SK-N-SH (cell line): ENCODE measurements around the gene PTPRG. TPM values are rescaled to one million over a fixed set of nuclear protein-coding genes. Genes with fewer than 3 reads are reported as not detected.
A peak's percentile ranks its signal among the peaks of the same experiment; 100 is the strongest.

ENCODE experiments used
- CTCF ChIA-PET: fragments of 300-600, 350-600 bp; formaldehyde crosslinking; extraction: SDS; loops from one replicate; lab custom pipeline; 2021; lab: Yijun Ruan, JAX
- POLR2A ChIA-PET: fragments of 350-600 bp; sonication (Branson Sonifier 250); formaldehyde crosslinking; extraction: SDS; loops from one replicate; lab custom pipeline; 2020; ENCODE audit warnings: antibody characterized with exemption, inconsistent platforms; lab: Yijun Ruan, JAX
- DNase-seq: peaks from one replicate; pipeline ENCODE4 v3.0.0; 2012
- H2AFZ ChIP-seq: fragments of 200-600 bp; sonication (generic); 2 replicates; pipeline ENCODE4 v1.8.1; 2016; ENCODE audit warnings: antibody characterized with exemption, mild to moderate bottlenecking, low read depth
- H3F3A ChIP-seq: fragments of 200-600 bp; sonication (generic); replicated peaks from 2 replicates; pipeline ENCODE3; 2016; ENCODE audit warnings: antibody characterized with exemption, mild to moderate bottlenecking; ENCODE audit not compliant: insufficient read depth
- H3K27ac ChIP-seq, 2 experiments: fragments of 200-500 bp in 1 of 2; fragments of 200-600 bp in 1 of 2; sonication (Bioruptor generic) in 1 of 2; sonication (generic), shearing (Covaris generic) in 1 of 2; 2 replicates each; pipeline versions ENCODE4 v1.5.1 to v1.6.1; 2014 to 2016; ENCODE audit warnings: low read depth in 2 of 2, inconsistent platforms in 1 of 2, low read length in 1 of 2, mild to moderate bottlenecking in 1 of 2, mixed read lengths in 1 of 2
- H3K27me3 ChIP-seq: fragments of 200-600 bp; sonication (generic), shearing (Covaris generic); 2 replicates; pipeline ENCODE4 v1.6.1; 2016; ENCODE audit warnings: mixed run types; ENCODE audit not compliant: insufficient read depth
- H3K36me3 ChIP-seq, 2 experiments: fragments of 200-500 bp in 1 of 2; fragments of 200-600 bp in 1 of 2; sonication (Bioruptor generic) in 1 of 2; sonication (generic) in 1 of 2; replicated peaks in 1 of 2; 2 replicates each; pipeline versions ENCODE3 to v1.5.1; 2014 to 2016; ENCODE audit warnings: low read length in 1 of 2, mild to moderate bottlenecking in 1 of 2; ENCODE audit not compliant: insufficient read depth in 2 of 2, control insufficient read depth in 1 of 2
- H3K4me1 ChIP-seq, 2 experiments: fragments of 200-500 bp in 1 of 2; fragments of 200-600 bp in 1 of 2; sonication (Bioruptor generic) in 1 of 2; sonication (generic), shearing (Covaris generic) in 1 of 2; 2 replicates each; pipeline versions ENCODE4 v1.5.1 to v1.6.1; 2014 to 2016; ENCODE audit warnings: low read depth in 1 of 2, low read length in 1 of 2, mixed run types in 1 of 2; ENCODE audit not compliant: insufficient read depth in 2 of 2, control insufficient read depth in 1 of 2
- H3K4me2 ChIP-seq: fragments of 200-600 bp; sonication (generic), shearing (Covaris generic); 2 replicates; pipeline ENCODE4 v1.6.1; 2017; ENCODE audit warnings: mixed run types
- H3K4me3 ChIP-seq, 2 experiments: fragments of 200-500 bp in 1 of 2; fragments of 200-600 bp in 1 of 2; sonication (Bioruptor generic) in 1 of 2; sonication (generic), shearing (Covaris generic) in 1 of 2; 2 replicates each; pipeline versions ENCODE4 v1.5.1 to v1.8.1; 2014 to 2016; ENCODE audit warnings: low read depth in 2 of 2, inconsistent platforms in 1 of 2, low read length in 1 of 2, mild to moderate bottlenecking in 1 of 2, mixed read lengths in 1 of 2, moderate library complexity in 1 of 2
- H3K79me2 ChIP-seq: fragments of 200-600 bp; sonication (generic); 2 replicates; pipeline ENCODE4 v1.8.1; 2017; ENCODE audit warnings: mild to moderate bottlenecking; ENCODE audit not compliant: insufficient read depth
- H3K9ac ChIP-seq: fragments of 200-600 bp; sonication (generic); 2 replicates; pipeline ENCODE4 v1.6.1; 2017; ENCODE audit warnings: mixed run types
- H3K9me2 ChIP-seq: fragments of 200-600 bp; sonication (generic); 2 replicates; pipeline ENCODE4 v1.6.1; 2017; ENCODE audit warnings: mixed run types
- H3K9me3 ChIP-seq: fragments of 200-600 bp; sonication (generic); 2 replicates; pipeline ENCODE4 v1.6.1; 2017; ENCODE audit warnings: mixed run types, mild to moderate bottlenecking, moderate library complexity
- H4K20me1 ChIP-seq: fragments of 200-600 bp; sonication (generic); 2 replicates; pipeline ENCODE4 v1.6.1; 2017; ENCODE audit warnings: mild to moderate bottlenecking, mixed run types; ENCODE audit not compliant: insufficient read depth
- CHD2 ChIP-seq: fragments of 150-350 bp; IDR thresholded peaks from 2 replicates; pipeline ENCODE4 v1.6.1; 2018; ENCODE audit warnings: low read length; ENCODE audit not compliant: partially characterized antibody
- CTCF ChIP-seq: fragments of 200-600 bp; sonication (generic); IDR thresholded peaks from 2 replicates; pipeline ENCODE4 v1.6.1; 2017; ENCODE audit warnings: antibody characterized with exemption, mild to moderate bottlenecking, moderate library complexity
- ELF1 ChIP-seq: IDR thresholded peaks from 2 replicates; pipeline ENCODE4 v1.4.0; 2012
- EZH2phosphoT487 ChIP-seq: fragments of 200-600 bp; sonication (generic); IDR thresholded peaks from 2 replicates; pipeline ENCODE4 v1.6.1; 2017; ENCODE audit warnings: low read depth, mixed run types, mild to moderate bottlenecking, antibody characterized with exemption, moderate library complexity, borderline replicate concordance
- FOSL2 ChIP-seq: IDR thresholded peaks from 2 replicates; pipeline ENCODE4 v1.4.0; 2012; ENCODE audit warnings: low read depth, mild to moderate bottlenecking, moderate library complexity, borderline replicate concordance
- FOXJ3 ChIP-seq: sonication (generic); formaldehyde crosslinking; IDR thresholded peaks from 2 replicates; pipeline ENCODE4 v1.5.1; 2020; ENCODE audit warnings: mild to moderate bottlenecking, missing genetic modification reagents
- FOXM1 ChIP-seq: IDR thresholded peaks from 2 replicates; pipeline ENCODE4 v1.4.0; 2012; ENCODE audit warnings: low read depth, mild to moderate bottlenecking
- GABPA ChIP-seq: IDR thresholded peaks from 2 replicates; pipeline ENCODE4 v1.4.0; 2012; ENCODE audit warnings: low read depth, mild to moderate bottlenecking
- GATA2 ChIP-seq: sonication (generic); formaldehyde crosslinking; IDR thresholded peaks from 2 replicates; pipeline ENCODE4 v1.5.0; 2020; ENCODE audit warnings: mild to moderate bottlenecking, missing genetic modification reagents
- IRF3 ChIP-seq: fragments of 150-350 bp; IDR thresholded peaks from 2 replicates; pipeline ENCODE4 v1.6.1; 2016; ENCODE audit warnings: mild to moderate bottlenecking, low read depth, low read length
- JUND ChIP-seq: IDR thresholded peaks from 2 replicates; pipeline ENCODE4 v1.4.0; 2012
- MEF2A ChIP-seq: IDR thresholded peaks from 2 replicates; pipeline ENCODE4 v1.4.0; 2012; ENCODE audit warnings: low read depth, borderline replicate concordance
- MXI1 ChIP-seq: IDR thresholded peaks from 2 replicates; pipeline ENCODE4 v1.6.1; 2012; ENCODE audit warnings: mild to moderate bottlenecking, low read depth, low read length, improper control_type of control experiment
- NFIC ChIP-seq: IDR thresholded peaks from 2 replicates; pipeline ENCODE4 v1.4.0; 2012; ENCODE audit warnings: borderline replicate concordance
- NRF1 ChIP-seq: IDR thresholded peaks from 2 replicates; pipeline ENCODE4 v1.6.1; 2012; ENCODE audit warnings: low read depth, mild to moderate bottlenecking, low read length
- PBX3 ChIP-seq: IDR thresholded peaks from 2 replicates; pipeline ENCODE4; 2012
- POLR2AphosphoS5 ChIP-seq: IDR thresholded peaks from 2 replicates; pipeline ENCODE4 v1.6.1; 2012; ENCODE audit warnings: low read depth, low read length
- RAD21 ChIP-seq: IDR thresholded peaks from 2 replicates; pipeline ENCODE4 v1.6.1; 2012; ENCODE audit warnings: mild to moderate bottlenecking, low read length
- RCOR1 ChIP-seq: fragments of 150-350 bp; IDR thresholded peaks from 2 replicates; pipeline ENCODE4 v1.6.1; 2017; ENCODE audit warnings: antibody characterized with exemption, low read length
- RFX5 ChIP-seq: IDR thresholded peaks from 2 replicates; pipeline ENCODE4 v1.6.1; 2012; ENCODE audit warnings: mild to moderate bottlenecking, improper control_type of control experiment, low read length
- RXRA ChIP-seq: IDR thresholded peaks from 2 replicates; pipeline ENCODE4 v1.4.0; 2012; ENCODE audit warnings: low read depth, mild to moderate bottlenecking, borderline replicate concordance
- SIN3A ChIP-seq: IDR thresholded peaks from 2 replicates; pipeline ENCODE4 v1.6.1; 2012; ENCODE audit warnings: low read depth, mild to moderate bottlenecking, low read length, moderate library complexity, borderline replicate concordance
- SMC3 ChIP-seq: IDR thresholded peaks from 2 replicates; pipeline ENCODE4 v1.6.1; 2012; ENCODE audit warnings: low read depth, low read length, improper control_type of control experiment
- TAF1 ChIP-seq: IDR thresholded peaks from 2 replicates; pipeline ENCODE4 v1.6.1; 2012; ENCODE audit warnings: low read depth, mild to moderate bottlenecking, low read length, moderate library complexity, borderline replicate concordance
- TCF12 ChIP-seq: IDR thresholded peaks from 2 replicates; pipeline ENCODE4 v1.4.0; 2012
- TEAD4 ChIP-seq: IDR thresholded peaks from 2 replicates; pipeline ENCODE4 v1.4.0; 2012; ENCODE audit warnings: mild to moderate bottlenecking, borderline replicate concordance; ENCODE audit not compliant: insufficient read depth
- USF2 ChIP-seq: fragments of 150-350 bp; IDR thresholded peaks from 2 replicates; pipeline ENCODE4 v1.6.1; 2017; ENCODE audit warnings: antibody characterized with exemption, low read length, low read depth, borderline replicate concordance
- YY1 ChIP-seq: IDR thresholded peaks from 2 replicates; pipeline ENCODE4 v1.4.0; 2012; ENCODE audit warnings: low read depth, mild to moderate bottlenecking
- ZBTB33 ChIP-seq: IDR thresholded peaks from 2 replicates; pipeline ENCODE4 v1.4.0; 2012; ENCODE audit warnings: low read depth, borderline replicate concordance
- WGBS: methylation state at CpG from one replicate; pipeline ENCODE4 v1.1.6; 2017; ENCODE audit warnings: low lambda C conversion rate; 5-methylcytosine and 5-hydroxymethylcytosine counted together
- polyA plus RNA-seq, 3 experiments: library from polyadenylated mRNA; depleted of rRNA; stranded (reverse); fragments of >200 nt; gene quantifications; 2 replicates each; pipeline ENCODE4 v1.2.3, GENCODE V29; 2012
- TF ChIP-seq, protein P1 (sequence below): IDR thresholded peaks from 2 replicates; pipeline ENCODE4 v1.4.0; 2012; ENCODE audit warnings: low read depth

Gene PTPRG
- polyA plus RNA-seq, 1 of the 3 experiments (the other 2 are of a cell fraction): 14.1 TPM

GRCh38 chr3:61807865-61808276 is 246.5 kb downstream of the PTPRG start:
- no peak overlapping the region for H3K4me3 ChIP-seq
- no peaks in the 10 kb centered on the region for H3K36me3 ChIP-seq
- ChIA-PET POLR2A (no interaction called here), CTCF (interaction anchor here (1.2 to 1.7 kb wide), 2 partner anchors 243 to 382 kb away, joined by 4 read pairs; no protein-coding TSS in a partner anchor)
- no peaks in the 10 kb centered on the region for H3F3A ChIP-seq
- H3K4me2 ChIP-seq: no peak overlapping the region
- no peaks in the 10 kb centered on the region for H3K9me2 ChIP-seq
- H4K20me1 ChIP-seq: peaks cover 5% of the 10 kb centered on the region; the same call in 1 of the 2 replicates
- H3K9me3 ChIP-seq: no peaks in the 10 kb centered on the region
- peaks cover 5% of the 10 kb centered on the region; the same call in 1 of the 2 replicates for H3K79me2 ChIP-seq
- H3K27ac ChIP-seq: no peak overlapping the region
- H3K9ac ChIP-seq: no peak overlapping the region
- no peak overlapping the region for H2AFZ ChIP-seq
- H3K4me1 ChIP-seq: peaks cover 0 to 21% of the 10 kb centered on the region in 2 experiments; a peak in 2 of 4 replicates
- no peaks in the 10 kb centered on the region for H3K27me3 ChIP-seq
- WGBS: 54% methylated on average over 6 of the region's 6 CpGs
- DNase-seq: peak; percentile 45
- no peak for TF ChIP-seq TCF12
- peak; percentile 31 for TF ChIP-seq CHD2
- no peak for TF ChIP-seq IRF3
- TF ChIP-seq MEF2A: no peak
- TF ChIP-seq SMC3: no peak
- no peak for TF ChIP-seq GABPA
- no peak for TF ChIP-seq CTCF
- peak; percentile 76 for TF ChIP-seq GATA2 (CRISPR knock-in tag)
- peak; percentile 33; the same call in 1 of the 2 replicates for TF ChIP-seq MXI1
- TF ChIP-seq, protein P1, sequence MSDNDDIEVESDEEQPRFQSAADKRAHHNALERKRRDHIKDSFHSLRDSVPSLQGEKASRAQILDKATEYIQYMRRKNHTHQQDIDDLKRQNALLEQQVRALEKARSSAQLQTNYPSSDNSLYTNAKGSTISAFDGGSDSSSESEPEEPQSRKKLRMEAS: no peak
- TF ChIP-seq FOXM1: no peak
- TF ChIP-seq TEAD4: no peak
- no peak for TF ChIP-seq POLR2AphosphoS5
- TF ChIP-seq USF2: no peak
- no peak for TF ChIP-seq RXRA
- peak; percentile 86 for TF ChIP-seq RCOR1
- TF ChIP-seq SIN3A: no peak
- TF ChIP-seq RAD21: no peak
- no peak for TF ChIP-seq FOXJ3 (CRISPR knock-in tag)
- TF ChIP-seq YY1: no peak
- TF ChIP-seq NRF1: no peak
- TF ChIP-seq JUND: no peak
- no peak for TF ChIP-seq ELF1
- no peak for TF ChIP-seq PBX3
- TF ChIP-seq TAF1: no peak
- no peak for TF ChIP-seq FOSL2
- no peak for TF ChIP-seq EZH2phosphoT487
- no peak for TF ChIP-seq NFIC
- TF ChIP-seq RFX5: no peak
- no peak for TF ChIP-seq ZBTB33
